SK-N-SH treated with all-trans-retinoic acid at 6 μM for 48 hours (cell line): ENCODE measurements around the gene PCDHA6.

Experiments
- ARNTL ChIP-seq: fragments of 450-650 bp; formaldehyde crosslinking; IDR thresholded peaks from 2 replicates; pipeline ENCODE4 v1.5.0; 2020; ENCODE audit warnings: low read depth, mild to moderate bottlenecking, moderate library complexity, borderline replicate concordance
- CSDC2 ChIP-seq: fragments of 250-450 bp; sonication (Bioruptor Pico); IDR thresholded peaks from 2 replicates; pipeline ENCODE4 v1.5.0; 2020; ENCODE audit warnings: mild to moderate bottlenecking, moderate library complexity
- ESRRG ChIP-seq: fragments of 250-450 bp; sonication (Bioruptor Pico); IDR thresholded peaks from 2 replicates; pipeline ENCODE4 v1.6.1; 2021; ENCODE audit warnings: mild to moderate bottlenecking
- ISL1 ChIP-seq: fragments of 250-450 bp; sonication (Bioruptor Pico); IDR thresholded peaks from 2 replicates; pipeline ENCODE4 v2.1.2; 2022; ENCODE audit warnings: mild to moderate bottlenecking, moderate library complexity
- OSR1 ChIP-seq: fragments of 250-450 bp; sonication (Bioruptor Pico); IDR thresholded peaks from 2 replicates; pipeline ENCODE4 v1.8.0; 2022; ENCODE audit warnings: moderate library complexity, mild to moderate bottlenecking, inconsistent platforms
- RARB ChIP-seq: fragments of 250-450 bp; sonication (Bioruptor Pico); IDR thresholded peaks from 2 replicates; pipeline ENCODE4 v1.8.0; 2021; ENCODE audit warnings: mild to moderate bottlenecking, moderate library complexity
- TCF4 ChIP-seq: fragments of 250-450 bp; sonication (Bioruptor Pico); IDR thresholded peaks from 2 replicates; pipeline ENCODE4 v1.8.0; 2021; ENCODE audit warnings: mild to moderate bottlenecking, moderate library complexity, borderline replicate concordance
- TOX ChIP-seq: fragments of 250-450 bp; sonication (Bioruptor Pico); IDR thresholded peaks from 2 replicates; pipeline ENCODE4 v1.8.0; 2021; ENCODE audit warnings: mild to moderate bottlenecking, moderate library complexity, borderline replicate concordance
- ZC3H10 ChIP-seq: fragments of 250-450 bp; sonication (Bioruptor Pico); IDR thresholded peaks from 2 replicates; pipeline ENCODE4 v1.5.1; 2021; ENCODE audit warnings: mild to moderate bottlenecking, moderate library complexity
- ZFP3 ChIP-seq: fragments of 250-450 bp; sonication (Bioruptor Pico); IDR thresholded peaks from 2 replicates; pipeline ENCODE4 v1.5.0; 2020; ENCODE audit warnings: mild to moderate bottlenecking, moderate library complexity
- TF ChIP-seq, protein P1 (sequence below): fragments of 250-450 bp; sonication (Bioruptor Pico); IDR thresholded peaks from 2 replicates; pipeline ENCODE4 v1.8.0; 2020; ENCODE audit warnings: mild to moderate bottlenecking, moderate library complexity, borderline replicate concordance
- TF ChIP-seq, protein P2 (sequence below): fragments of 250-450 bp; sonication (Bioruptor Pico); IDR thresholded peaks from 2 replicates; pipeline ENCODE4 v1.5.0; 2020; ENCODE audit warnings: mild to moderate bottlenecking, moderate library complexity
- TF ChIP-seq, protein P3 (sequence below): fragments of 250-450 bp; sonication (Bioruptor Pico); IDR thresholded peaks from 2 replicates; pipeline ENCODE4 v1.5.1; 2021; ENCODE audit warnings: mild to moderate bottlenecking, moderate library complexity
- TF ChIP-seq, protein P4 (sequence below): fragments of 250-450 bp; sonication (Bioruptor Pico); IDR thresholded peaks from 2 replicates; pipeline ENCODE4 v1.5.1; 2020; ENCODE audit warnings: low read depth, mild to moderate bottlenecking, moderate library complexity

DNA sequence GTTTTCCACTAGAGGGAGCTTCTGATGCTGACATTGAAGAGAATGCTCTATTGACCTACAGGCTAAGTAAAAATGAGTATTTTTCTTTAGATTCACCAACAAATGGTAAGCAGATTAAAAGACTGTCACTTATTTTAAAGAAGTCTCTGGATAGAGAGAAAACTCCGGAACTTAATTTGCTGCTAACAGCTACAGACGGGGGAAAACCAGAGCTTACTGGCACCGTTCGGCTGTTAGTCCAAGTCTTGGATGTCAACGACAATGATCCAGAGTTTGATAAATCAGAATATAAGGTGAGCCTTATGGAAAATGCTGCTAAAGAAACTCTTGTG, 41.8 kb downstream of the PCDHA6 start:
- TF ChIP-seq, protein P1, sequence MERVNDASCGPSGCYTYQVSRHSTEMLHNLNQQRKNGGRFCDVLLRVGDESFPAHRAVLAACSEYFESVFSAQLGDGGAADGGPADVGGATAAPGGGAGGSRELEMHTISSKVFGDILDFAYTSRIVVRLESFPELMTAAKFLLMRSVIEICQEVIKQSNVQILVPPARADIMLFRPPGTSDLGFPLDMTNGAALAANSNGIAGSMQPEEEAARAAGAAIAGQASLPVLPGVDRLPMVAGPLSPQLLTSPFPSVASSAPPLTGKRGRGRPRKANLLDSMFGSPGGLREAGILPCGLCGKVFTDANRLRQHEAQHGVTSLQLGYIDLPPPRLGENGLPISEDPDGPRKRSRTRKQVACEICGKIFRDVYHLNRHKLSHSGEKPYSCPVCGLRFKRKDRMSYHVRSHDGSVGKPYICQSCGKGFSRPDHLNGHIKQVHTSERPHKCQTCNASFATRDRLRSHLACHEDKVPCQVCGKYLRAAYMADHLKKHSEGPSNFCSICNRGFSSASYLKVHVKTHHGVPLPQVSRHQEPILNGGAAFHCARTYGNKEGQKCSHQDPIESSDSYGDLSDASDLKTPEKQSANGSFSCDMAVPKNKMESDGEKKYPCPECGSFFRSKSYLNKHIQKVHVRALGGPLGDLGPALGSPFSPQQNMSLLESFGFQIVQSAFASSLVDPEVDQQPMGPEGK (CRISPR knock-in tag): no peak
- TF ChIP-seq RARB (CRISPR knock-in tag) (no peak), ZFP3 (no peak), ZC3H10 (CRISPR knock-in tag) (no peak), OSR1 (CRISPR knock-in tag) (no peak), TCF4 (no peak), TOX (CRISPR knock-in tag) (no peak), ARNTL (CRISPR knock-in tag) (no peak), CSDC2 (CRISPR knock-in tag) (no peak), ISL1 (CRISPR knock-in tag) (no peak), ESRRG (CRISPR knock-in tag) (no peak)
- TF ChIP-seq, protein P2, sequence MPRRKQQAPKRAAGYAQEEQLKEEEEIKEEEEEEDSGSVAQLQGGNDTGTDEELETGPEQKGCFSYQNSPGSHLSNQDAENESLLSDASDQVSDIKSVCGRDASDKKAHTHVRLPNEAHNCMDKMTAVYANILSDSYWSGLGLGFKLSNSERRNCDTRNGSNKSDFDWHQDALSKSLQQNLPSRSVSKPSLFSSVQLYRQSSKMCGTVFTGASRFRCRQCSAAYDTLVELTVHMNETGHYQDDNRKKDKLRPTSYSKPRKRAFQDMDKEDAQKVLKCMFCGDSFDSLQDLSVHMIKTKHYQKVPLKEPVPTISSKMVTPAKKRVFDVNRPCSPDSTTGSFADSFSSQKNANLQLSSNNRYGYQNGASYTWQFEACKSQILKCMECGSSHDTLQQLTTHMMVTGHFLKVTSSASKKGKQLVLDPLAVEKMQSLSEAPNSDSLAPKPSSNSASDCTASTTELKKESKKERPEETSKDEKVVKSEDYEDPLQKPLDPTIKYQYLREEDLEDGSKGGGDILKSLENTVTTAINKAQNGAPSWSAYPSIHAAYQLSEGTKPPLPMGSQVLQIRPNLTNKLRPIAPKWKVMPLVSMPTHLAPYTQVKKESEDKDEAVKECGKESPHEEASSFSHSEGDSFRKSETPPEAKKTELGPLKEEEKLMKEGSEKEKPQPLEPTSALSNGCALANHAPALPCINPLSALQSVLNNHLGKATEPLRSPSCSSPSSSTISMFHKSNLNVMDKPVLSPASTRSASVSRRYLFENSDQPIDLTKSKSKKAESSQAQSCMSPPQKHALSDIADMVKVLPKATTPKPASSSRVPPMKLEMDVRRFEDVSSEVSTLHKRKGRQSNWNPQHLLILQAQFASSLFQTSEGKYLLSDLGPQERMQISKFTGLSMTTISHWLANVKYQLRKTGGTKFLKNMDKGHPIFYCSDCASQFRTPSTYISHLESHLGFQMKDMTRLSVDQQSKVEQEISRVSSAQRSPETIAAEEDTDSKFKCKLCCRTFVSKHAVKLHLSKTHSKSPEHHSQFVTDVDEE (CRISPR knock-in tag): no peak
- TF ChIP-seq, protein P3, sequence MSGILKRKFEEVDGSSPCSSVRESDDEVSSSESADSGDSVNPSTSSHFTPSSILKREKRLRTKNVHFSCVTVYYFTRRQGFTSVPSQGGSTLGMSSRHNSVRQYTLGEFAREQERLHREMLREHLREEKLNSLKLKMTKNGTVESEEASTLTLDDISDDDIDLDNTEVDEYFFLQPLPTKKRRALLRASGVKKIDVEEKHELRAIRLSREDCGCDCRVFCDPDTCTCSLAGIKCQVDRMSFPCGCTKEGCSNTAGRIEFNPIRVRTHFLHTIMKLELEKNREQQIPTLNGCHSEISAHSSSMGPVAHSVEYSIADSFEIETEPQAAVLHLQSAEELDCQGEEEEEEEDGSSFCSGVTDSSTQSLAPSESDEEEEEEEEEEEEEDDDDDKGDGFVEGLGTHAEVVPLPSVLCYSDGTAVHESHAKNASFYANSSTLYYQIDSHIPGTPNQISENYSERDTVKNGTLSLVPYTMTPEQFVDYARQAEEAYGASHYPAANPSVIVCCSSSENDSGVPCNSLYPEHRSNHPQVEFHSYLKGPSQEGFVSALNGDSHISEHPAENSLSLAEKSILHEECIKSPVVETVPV: no peak
- TF ChIP-seq, protein P4, sequence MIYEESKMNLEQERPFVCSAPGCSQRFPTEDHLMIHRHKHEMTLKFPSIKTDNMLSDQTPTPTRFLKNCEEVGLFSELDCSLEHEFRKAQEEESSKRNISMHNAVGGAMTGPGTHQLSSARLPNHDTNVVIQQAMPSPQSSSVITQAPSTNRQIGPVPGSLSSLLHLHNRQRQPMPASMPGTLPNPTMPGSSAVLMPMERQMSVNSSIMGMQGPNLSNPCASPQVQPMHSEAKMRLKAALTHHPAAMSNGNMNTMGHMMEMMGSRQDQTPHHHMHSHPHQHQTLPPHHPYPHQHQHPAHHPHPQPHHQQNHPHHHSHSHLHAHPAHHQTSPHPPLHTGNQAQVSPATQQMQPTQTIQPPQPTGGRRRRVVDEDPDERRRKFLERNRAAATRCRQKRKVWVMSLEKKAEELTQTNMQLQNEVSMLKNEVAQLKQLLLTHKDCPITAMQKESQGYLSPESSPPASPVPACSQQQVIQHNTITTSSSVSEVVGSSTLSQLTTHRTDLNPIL (CRISPR knock-in tag): no peak
